GM12864 (cell line): ENCODE measurements around the gene LUZP1.

Experiments
- DNase-seq: peaks from one replicate; pipeline ENCODE4 v3.0.0-alpha.2; 2011; ENCODE audit warnings: low read depth
- H3K4me3 ChIP-seq: 2 replicates; pipeline ENCODE4 v1.5.1; 2011; ENCODE audit warnings: mild to moderate bottlenecking, low read depth, low read length, control low read depth
- TF ChIP-seq, protein P1 (sequence below): IDR thresholded peaks from 2 replicates; pipeline ENCODE4 v1.5.1; 2011; ENCODE audit warnings: low read depth, mild to moderate bottlenecking, moderate library complexity, low read length, control low read depth, inconsistent platforms; ENCODE audit errors: missing control alignments

The LUZP1 gene

DNA sequence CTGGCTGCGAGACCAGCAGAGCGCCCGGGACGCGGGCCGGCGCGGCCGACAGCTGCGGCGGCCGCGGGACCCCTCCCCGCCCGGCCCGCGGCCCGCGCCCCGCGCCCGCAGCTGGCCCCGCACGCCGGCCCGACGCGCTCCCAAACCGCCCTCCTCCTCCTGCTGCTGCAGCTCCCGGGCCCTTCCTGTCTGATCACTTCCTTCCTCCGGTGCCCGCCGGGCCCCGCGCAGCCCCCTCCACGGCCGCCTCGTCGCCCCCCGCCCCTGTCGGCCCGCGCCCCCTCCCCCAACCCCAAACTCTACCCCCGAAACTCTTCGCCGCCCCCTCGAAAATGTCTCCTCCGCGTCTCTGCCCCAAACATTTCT, 594 bp downstream of the LUZP1 start:
- H3K4me3 ChIP-seq = peak overlapping the region; percentile 91
- no peak for DNase-seq
- TF ChIP-seq, protein P1, sequence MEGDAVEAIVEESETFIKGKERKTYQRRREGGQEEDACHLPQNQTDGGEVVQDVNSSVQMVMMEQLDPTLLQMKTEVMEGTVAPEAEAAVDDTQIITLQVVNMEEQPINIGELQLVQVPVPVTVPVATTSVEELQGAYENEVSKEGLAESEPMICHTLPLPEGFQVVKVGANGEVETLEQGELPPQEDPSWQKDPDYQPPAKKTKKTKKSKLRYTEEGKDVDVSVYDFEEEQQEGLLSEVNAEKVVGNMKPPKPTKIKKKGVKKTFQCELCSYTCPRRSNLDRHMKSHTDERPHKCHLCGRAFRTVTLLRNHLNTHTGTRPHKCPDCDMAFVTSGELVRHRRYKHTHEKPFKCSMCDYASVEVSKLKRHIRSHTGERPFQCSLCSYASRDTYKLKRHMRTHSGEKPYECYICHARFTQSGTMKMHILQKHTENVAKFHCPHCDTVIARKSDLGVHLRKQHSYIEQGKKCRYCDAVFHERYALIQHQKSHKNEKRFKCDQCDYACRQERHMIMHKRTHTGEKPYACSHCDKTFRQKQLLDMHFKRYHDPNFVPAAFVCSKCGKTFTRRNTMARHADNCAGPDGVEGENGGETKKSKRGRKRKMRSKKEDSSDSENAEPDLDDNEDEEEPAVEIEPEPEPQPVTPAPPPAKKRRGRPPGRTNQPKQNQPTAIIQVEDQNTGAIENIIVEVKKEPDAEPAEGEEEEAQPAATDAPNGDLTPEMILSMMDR = no peak

DNA sequence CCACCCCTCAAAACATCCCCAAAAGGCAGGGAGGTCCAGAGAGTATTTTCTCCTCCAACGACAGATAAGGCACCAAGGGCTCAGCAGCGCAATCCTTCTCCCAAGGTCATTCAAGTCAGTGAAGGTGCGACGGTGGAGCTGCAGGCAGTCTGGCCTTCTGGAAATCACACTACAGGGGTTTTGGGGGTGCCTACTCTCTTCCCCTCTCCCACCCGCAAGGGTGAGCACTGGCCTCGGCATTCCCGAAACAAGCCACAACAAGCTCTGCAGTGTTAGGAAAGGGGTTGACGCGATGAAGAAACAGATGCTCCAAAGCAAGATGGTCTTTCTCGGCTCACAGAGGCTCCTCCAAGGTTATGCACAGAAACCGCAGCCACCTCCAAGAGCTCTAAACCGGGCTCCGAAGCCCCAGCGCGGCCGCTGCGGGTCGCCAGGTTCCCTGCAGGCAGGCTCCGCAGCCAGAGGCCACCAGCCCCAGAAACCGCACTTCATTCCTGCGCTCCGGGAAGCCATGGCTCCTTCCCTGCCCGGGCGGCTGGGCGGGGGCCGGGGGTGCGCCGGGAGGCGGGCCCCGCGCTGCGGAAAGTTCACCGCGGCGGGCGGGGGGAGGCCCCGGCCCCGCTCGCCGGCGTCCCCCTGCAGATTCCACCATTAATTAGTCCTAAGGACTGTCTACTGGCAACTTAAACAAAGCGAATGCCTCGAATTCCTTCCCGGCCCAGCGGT, 1.1 kb downstream of the LUZP1 start:
- DNase-seq = no peak
- peak overlapping the region; percentile 91 for H3K4me3 ChIP-seq
- TF ChIP-seq, protein P1 = no peak

DNA sequence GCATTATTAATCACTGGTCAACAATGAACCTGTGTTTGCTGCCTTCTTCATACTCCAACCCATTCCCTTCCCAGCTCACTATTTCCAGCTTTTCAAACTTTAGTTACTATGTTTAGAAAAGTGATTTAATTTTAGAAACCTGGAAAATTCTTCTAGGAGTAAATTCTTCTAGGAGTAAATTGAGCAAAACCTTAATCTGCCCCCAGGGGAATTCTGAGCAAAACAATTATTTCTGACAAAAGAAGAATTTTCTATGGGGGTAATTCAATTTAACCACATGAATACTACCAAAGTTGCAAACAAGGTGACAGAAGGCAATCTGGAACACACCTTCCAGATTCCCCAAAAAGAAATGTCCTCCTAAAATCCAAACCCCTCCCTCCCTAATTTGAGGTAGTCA, 1.8 kb downstream of the LUZP1 start:
- no peak for DNase-seq
- H3K4me3 ChIP-seq = no peak overlapping the region; the same call in 1 of the 2 replicates
- TF ChIP-seq, protein P1 = no peak

DNA sequence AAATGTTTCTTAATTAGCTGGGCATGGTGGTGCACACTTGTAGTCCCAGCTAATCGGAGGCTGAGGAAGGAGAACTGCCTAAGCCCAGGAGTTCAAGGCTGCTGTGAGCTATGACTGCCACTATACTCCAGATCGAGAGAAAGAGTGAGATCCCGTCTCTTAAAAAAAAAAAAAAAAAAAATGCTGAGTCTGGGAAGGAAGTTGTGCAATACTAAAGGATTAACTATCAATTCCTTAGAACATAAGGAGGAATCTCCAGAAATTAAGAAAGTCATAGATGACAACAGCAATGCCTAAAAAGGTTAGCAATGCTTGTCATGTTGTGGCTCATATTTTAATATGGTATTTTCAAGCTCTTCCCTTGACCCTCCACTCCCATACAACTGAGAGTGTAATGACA, 5.3 kb downstream of the LUZP1 start:
- no peak overlapping the region for H3K4me3 ChIP-seq
- DNase-seq = no peak
- TF ChIP-seq, protein P1 = no peak

DNA sequence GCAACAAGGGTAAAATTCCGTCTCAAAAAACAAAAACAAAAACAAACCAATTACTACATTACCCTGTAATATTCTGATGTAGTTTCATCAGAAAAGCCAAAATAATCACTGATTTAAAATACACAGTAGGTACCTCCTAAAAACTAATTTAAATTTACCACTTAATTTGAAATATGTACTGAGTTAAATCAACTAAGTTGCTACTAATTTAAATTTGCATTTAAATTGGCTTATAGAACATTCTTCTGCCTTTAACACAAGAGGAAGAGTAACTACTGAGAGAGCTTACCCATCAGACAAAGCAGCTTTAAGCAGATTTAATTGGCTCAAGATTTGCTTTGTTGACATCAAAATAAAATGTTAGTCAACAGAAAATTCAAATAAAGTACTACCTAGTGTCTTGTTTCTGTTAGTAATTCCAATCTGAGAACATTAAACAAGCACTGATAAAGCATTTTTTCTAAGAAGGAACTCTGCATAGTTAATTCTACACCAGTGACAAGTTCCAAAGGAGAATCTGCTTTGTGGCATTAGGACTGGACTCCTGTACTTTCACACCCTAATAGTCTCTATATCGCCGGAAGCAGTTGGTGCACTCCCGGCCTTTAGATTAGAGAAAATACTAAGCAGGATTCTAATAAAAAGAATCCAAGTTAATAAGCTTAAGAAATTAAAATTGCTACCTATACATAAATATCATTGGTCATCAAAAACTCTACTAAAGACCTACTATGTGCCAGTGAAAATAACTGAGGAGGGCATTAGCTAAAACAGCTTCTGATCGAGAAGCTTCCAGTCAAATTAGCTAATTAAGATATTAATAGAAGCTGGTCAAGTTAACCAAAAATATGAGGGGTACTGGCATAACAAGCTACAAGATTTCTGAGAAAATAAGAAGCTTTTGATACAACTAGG, 8.4 kb downstream of the LUZP1 start:
- H3K4me3 ChIP-seq = no peak overlapping the region
- TF ChIP-seq, protein P1 = no peak
- no peak for DNase-seq

DNA sequence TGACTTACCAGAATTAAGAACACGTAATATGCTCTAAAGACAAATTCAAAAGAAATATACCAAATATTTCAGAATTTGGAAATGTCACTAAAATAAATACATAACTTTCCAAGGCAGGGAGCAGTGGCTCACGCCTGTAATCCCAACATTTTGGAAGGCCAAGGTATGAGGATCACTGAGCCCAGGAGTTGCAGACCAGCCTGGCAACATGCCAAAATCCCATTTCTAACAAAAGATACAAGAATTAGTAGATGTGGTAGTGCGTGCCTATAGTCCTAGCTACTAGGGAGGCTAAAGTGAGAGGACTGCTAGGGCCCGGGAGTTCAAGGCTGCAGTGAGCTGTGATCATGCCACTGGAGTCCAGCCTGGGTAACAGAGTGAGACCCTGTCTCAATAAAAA, 11.7 kb downstream of the LUZP1 start:
- TF ChIP-seq, protein P1 = no peak
- DNase-seq = no peak
- no peak overlapping the region for H3K4me3 ChIP-seq
